Activated CD4-positive, alpha-beta T cell treated with anti-CD3 and anti-CD28 coated beads for 36 hours (primary cell): Measurements from ENCODE around the gene CDK10. TPM values are rescaled to one million over a fixed set of nuclear protein-coding genes. Genes with fewer than 3 reads are reported as not detected.

Source experiments
- ATAC-seq: fragments of 200-7000 bp; cut with Tn5 transposase; one replicate; pipeline ENCODE4 v1.10.0; 2021; ENCODE audit warnings: mild to moderate bottlenecking, moderate library complexity
- CTCF ChIA-PET: fragments of 350-600 bp; sonication (Branson Sonifier 250); formaldehyde crosslinking; loops from one replicate; lab custom pipeline; 2021; ENCODE audit warnings: antibody characterized with exemption; lab: Charles Lee
- POLR2A ChIA-PET: fragments of 350-600 bp; sonication (Branson Sonifier 250); formaldehyde crosslinking; loops from one replicate; lab custom pipeline; 2021; ENCODE audit warnings: antibody characterized with exemption, inconsistent platforms; lab: Charles Lee
- DNase-seq: peaks from one replicate; pipeline ENCODE4 v3.0.0-alpha.2; 2020
- H3K27ac Mint-ChIP-seq: one replicate; pipeline ENCODE4 v1.8.0; 2021; ENCODE audit warnings: mixed read lengths
- H3K27me3 Mint-ChIP-seq: one replicate; pipeline ENCODE4 v1.8.0; 2021; ENCODE audit warnings: mixed read lengths
- H3K36me3 Mint-ChIP-seq: one replicate; pipeline ENCODE4 v1.8.0; 2021; ENCODE audit warnings: low read depth, mixed read lengths
- H3K4me1 Mint-ChIP-seq: one replicate; pipeline ENCODE4 v1.8.0; 2021; ENCODE audit warnings: mixed read lengths
- H3K4me3 Mint-ChIP-seq: one replicate; pipeline ENCODE4 v1.8.0; 2021; ENCODE audit warnings: mild to moderate bottlenecking, moderate library complexity, mixed read lengths
- H3K9me3 Mint-ChIP-seq: one replicate; pipeline ENCODE4 v1.8.0; 2021; ENCODE audit warnings: low read depth, mixed read lengths
- intact Hi-C, 2 experiments: fragments of 100-400 bp; cut with DNase I in 1 of 2; cut with micrococcal nuclease in 1 of 2; formaldehyde crosslinking; loops; one replicate each; pipeline versions ENCODE4 v1.14.2 to v1.15.1; 2022 to 2024; cut with DNase I, micrococcal nuclease
- total RNA-seq, 2 experiments: library from RNA; stranded (reverse); gene quantifications; one replicate each; pipeline ENCODE4 v1.2.3, GENCODE V29; 2021

The CDK10 gene, protein sequence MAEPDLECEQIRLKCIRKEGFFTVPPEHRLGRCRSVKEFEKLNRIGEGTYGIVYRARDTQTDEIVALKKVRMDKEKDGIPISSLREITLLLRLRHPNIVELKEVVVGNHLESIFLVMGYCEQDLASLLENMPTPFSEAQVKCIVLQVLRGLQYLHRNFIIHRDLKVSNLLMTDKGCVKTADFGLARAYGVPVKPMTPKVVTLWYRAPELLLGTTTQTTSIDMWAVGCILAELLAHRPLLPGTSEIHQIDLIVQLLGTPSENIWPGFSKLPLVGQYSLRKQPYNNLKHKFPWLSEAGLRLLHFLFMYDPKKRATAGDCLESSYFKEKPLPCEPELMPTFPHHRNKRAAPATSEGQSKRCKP
- total RNA-seq = 10 to 100 TPM; 78.1 to 89.8 TPM

DNA sequence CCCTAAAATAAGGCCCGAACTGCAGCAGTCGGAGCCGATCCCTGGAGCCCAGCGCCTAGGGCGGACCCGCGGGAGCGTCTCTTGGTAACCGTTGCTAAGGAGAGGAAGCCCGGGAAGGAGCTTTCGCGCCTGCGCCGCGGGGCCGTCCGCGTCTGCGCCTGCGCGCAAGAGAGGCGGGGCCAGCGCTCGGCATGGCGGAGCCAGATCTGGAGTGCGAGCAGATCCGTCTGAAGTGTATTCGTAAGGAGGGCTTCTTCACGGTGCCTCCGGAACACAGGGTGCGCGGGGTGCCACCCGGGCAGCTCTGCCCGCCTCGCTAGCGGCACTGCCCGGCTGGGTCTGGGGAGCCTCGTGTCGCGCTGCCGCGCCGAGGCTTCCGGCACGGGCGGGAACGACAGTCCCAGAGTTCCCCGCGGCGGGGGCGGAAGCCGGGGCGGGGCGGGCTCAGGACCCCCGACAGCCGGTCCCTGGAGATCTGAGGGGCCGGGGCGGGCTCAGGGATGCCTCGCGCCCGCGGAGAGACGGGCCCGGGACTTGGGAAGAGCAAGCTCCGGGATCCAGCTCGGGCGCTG, at the start of gene CDK10:
TSS of gene CDK10 (plus strand) at position 170 of the 572 bp plus-strand sequence. CDS start at position 192, 22 bp downstream.
- intact Hi-C loops = loop anchor here (1.0 to 2.0 kb wide), 9 partner anchors 14 to 829 kb away; partner anchors contain the start of genes CHMP1A (in 1 of the 2), FANCA (in 1 of the 2), PRDM7 (in 1 of the 2) and SPATA2L (in 1 of the 2)
- Mint-ChIP-seq H3K9me3 (no peaks in the 10 kb centered on the region), H3K36me3 (peaks cover 15% of the 10 kb centered on the region), H3K27ac (peak within 1 kb of the TSS; percentile 88), H3K4me1 (peaks cover 14% of the 10 kb centered on the region), H3K4me3 (peak within 1 kb of the TSS; percentile 86), H3K27me3 (no peaks in the 10 kb centered on the region)
- peak; percentile 90 for ATAC-seq
- DNase-seq = peak; percentile 92
- ChIA-PET POLR2A (interaction anchor here (0.6 to 1.0 kb wide), 4 partner anchors 14 to 288 kb away, joined by 3 to 5 read pairs (median 4); no protein-coding TSS in a partner anchor), CTCF (interaction anchor here (0.7 to 2.5 kb wide), 4 partner anchors 14 to 286 kb away, joined by 3 to 12 read pairs (median 4); no protein-coding TSS in a partner anchor)

GRCh38 chr16:89637379-89637778, 49.1 kb upstream of the CDK10 start:
- ATAC-seq = no peak
- H3K4me3 Mint-ChIP-seq = no peak overlapping the region

DNA sequence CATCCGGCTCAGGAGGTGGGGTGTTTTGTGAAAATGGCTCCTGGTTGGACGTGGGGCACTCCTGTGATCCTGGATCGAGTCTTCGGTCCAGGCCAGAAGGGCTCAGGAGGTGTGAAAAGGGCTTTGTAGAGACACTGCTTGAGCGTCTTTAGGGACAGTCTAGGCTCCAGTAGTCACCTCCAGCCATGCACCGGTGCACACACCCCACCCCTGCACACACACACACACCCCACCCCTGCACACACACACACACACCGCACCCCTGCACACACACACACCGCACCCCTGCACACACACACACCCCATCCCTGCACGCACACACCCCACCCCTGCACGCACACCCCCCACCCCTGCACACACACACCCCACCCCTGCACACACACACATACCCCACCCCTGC, 48.0 kb upstream of the CDK10 start:
- no peaks in the 10 kb centered on the region for H3K9me3 Mint-ChIP-seq
- ATAC-seq (no peak), DNase-seq (no peak)
- H3K27ac Mint-ChIP-seq = no peak overlapping the region
- H3K4me1 Mint-ChIP-seq = peaks cover 11% of the 10 kb centered on the region
- intact Hi-C loops = no loop called here
- ChIA-PET CTCF (no interaction called here), POLR2A (no interaction called here)
- H3K36me3 Mint-ChIP-seq = no peaks in the 10 kb centered on the region
- no peaks in the 10 kb centered on the region for H3K27me3 Mint-ChIP-seq
- no peak overlapping the region for H3K4me3 Mint-ChIP-seq

More at GRCh38 chr16:89637379-89637778, 49.1 kb upstream of the CDK10 start:
- peaks cover 11% of the 10 kb centered on the region for H3K4me1 Mint-ChIP-seq
- ChIA-PET POLR2A (no interaction called here), CTCF (interaction anchor here (0.6 kb wide), 2 partner anchors 26 to 224 kb away, joined by 3 to 6 read pairs; no protein-coding TSS in a partner anchor)
- no peaks in the 10 kb centered on the region for H3K27me3 Mint-ChIP-seq
- H3K27ac Mint-ChIP-seq = no peak overlapping the region
- H3K9me3 Mint-ChIP-seq = no peaks in the 10 kb centered on the region
- intact Hi-C loops = no loop called here
- DNase-seq = no peak
- H3K36me3 Mint-ChIP-seq = no peaks in the 10 kb centered on the region

- H3K36me3 Mint-ChIP-seq = no peaks in the 10 kb centered on the region
- no peaks in the 10 kb centered on the region for H3K9me3 Mint-ChIP-seq
- intact Hi-C loops = no loop called here
- peaks cover 11% of the 10 kb centered on the region for H3K4me1 Mint-ChIP-seq
- ChIA-PET POLR2A (no interaction called here), CTCF (no interaction called here)
- no peak overlapping the region for H3K4me3 Mint-ChIP-seq
- no peak for DNase-seq
- no peak overlapping the region for H3K27ac Mint-ChIP-seq
- ATAC-seq = no peak
- H3K27me3 Mint-ChIP-seq = no peaks in the 10 kb centered on the region
These were observed 47.1 kb upstream of the CDK10 start for GRCh38 chr16:89639385-89639784.

- POLR2A ChIA-PET = no interaction called here
- Mint-ChIP-seq H3K4me1 (peaks cover 11% of the 10 kb centered on the region), H3K4me3 (no peak overlapping the region), H3K27me3 (no peaks in the 10 kb centered on the region), H3K9me3 (no peaks in the 10 kb centered on the region), H3K27ac (no peak overlapping the region), H3K36me3 (peaks cover 10% of the 10 kb centered on the region)
- DNase-seq = no peak
- intact Hi-C loops = loop anchor here (1.0 to 2.0 kb wide), 4 partner anchors 42 to 77 kb away; partner anchors contain the start of gene CPNE7 (in 1 of the 2)
- ATAC-seq = no peak
- CTCF ChIA-PET = interaction anchor here (0.7 to 1.4 kb wide), 5 partner anchors 12 to 26 kb away, joined by 3 to 7 read pairs (median 3); no protein-coding TSS in a partner anchor
These were observed 44.9 kb upstream of the CDK10 start for GRCh38 chr16:89641458-89642119.

DNA sequence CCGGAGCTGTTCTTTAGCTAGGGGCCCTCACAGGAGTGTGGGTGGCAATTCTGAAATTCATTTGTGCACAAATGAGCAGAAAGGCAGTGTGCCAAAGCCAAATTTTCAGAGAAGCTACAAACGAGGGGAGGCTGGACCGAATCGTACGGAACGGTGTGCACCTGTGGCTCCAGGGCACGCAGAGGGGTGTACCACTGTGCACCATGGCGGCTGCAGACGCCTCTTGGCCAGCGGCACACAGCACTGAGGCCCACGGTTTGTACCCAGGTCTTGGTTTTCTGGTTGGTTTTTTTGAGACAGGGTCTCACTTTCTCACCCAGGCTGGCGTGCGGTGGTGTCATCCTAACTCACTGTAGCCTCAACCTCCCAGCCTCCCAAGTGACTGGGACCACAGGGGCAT, 43.9 kb upstream of the CDK10 start:
- Mint-ChIP-seq H3K27me3 (no peaks in the 10 kb centered on the region), H3K4me1 (peaks cover 11% of the 10 kb centered on the region), H3K4me3 (no peak overlapping the region), H3K9me3 (no peaks in the 10 kb centered on the region), H3K27ac (no peak overlapping the region), H3K36me3 (peaks cover 16% of the 10 kb centered on the region)
- POLR2A ChIA-PET = no interaction called here
- intact Hi-C loops = no loop called here
- ATAC-seq (no peak), DNase-seq (no peak)
- CTCF ChIA-PET = interaction anchor here (1.3 to 1.4 kb wide), 2 partner anchors 24 to 27 kb away, joined by 3 to 7 read pairs; no protein-coding TSS in a partner anchor

- H3K36me3 Mint-ChIP-seq = peaks cover 21% of the 10 kb centered on the region
- H3K4me3 Mint-ChIP-seq = no peak overlapping the region
- no peak overlapping the region for H3K27ac Mint-ChIP-seq
- DNase-seq (no peak), ATAC-seq (no peak)
- no peaks in the 10 kb centered on the region for H3K9me3 Mint-ChIP-seq
- H3K27me3 Mint-ChIP-seq = no peaks in the 10 kb centered on the region
- CTCF ChIA-PET = no interaction called here
- POLR2A ChIA-PET = no interaction called here
- peaks cover 11% of the 10 kb centered on the region for H3K4me1 Mint-ChIP-seq
- intact Hi-C loops = no loop called here
These were observed 42.7 kb upstream of the CDK10 start for GRCh38 chr16:89643769-89644300.

DNA sequence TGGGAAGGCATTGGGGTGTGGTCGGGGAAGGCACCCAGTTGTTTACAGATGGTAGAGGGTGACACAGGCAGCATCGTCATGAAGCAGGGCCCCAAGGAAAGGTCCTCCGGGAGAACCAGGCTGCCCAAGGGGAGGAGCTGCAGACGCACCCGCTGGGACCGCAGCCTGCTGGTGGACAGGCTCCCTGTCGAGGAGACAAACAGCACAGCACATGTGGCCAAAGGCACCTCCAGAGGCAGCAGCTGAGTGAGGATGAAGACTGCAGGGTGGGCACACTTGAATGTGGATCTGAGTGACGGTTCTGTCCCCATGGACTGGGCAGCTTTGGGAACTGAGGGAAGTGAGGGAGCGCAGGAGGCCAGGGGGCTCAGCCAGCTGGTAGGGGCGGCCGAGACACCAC, 41.4 kb upstream of the CDK10 start:
- Mint-ChIP-seq H3K36me3 (peaks cover 26% of the 10 kb centered on the region), H3K9me3 (no peaks in the 10 kb centered on the region), H3K27ac (no peak overlapping the region), H3K4me1 (peaks cover 11% of the 10 kb centered on the region), H3K4me3 (no peak overlapping the region), H3K27me3 (no peaks in the 10 kb centered on the region)
- DNase-seq = no peak
- intact Hi-C loops = no loop called here
- ChIA-PET POLR2A (no interaction called here), CTCF (interaction anchor here (0.5 kb wide), 1 partner anchor 20 kb away, joined by 3 read pairs; no protein-coding TSS in a partner anchor)
- no peak for ATAC-seq

GRCh38 chr16:89646270-89646669, 40.2 kb upstream of the CDK10 start:
- CTCF ChIA-PET = no interaction called here
- no peaks in the 10 kb centered on the region for H3K9me3 Mint-ChIP-seq
- POLR2A ChIA-PET = no interaction called here
- H3K4me1 Mint-ChIP-seq = peaks cover 3% of the 10 kb centered on the region
- H3K4me3 Mint-ChIP-seq = no peak overlapping the region
- no peak overlapping the region for H3K27ac Mint-ChIP-seq
- H3K27me3 Mint-ChIP-seq = no peaks in the 10 kb centered on the region
- peaks cover 31% of the 10 kb centered on the region for H3K36me3 Mint-ChIP-seq
- ATAC-seq = no peak
- intact Hi-C loops = no loop called here
- no peak for DNase-seq

DNA sequence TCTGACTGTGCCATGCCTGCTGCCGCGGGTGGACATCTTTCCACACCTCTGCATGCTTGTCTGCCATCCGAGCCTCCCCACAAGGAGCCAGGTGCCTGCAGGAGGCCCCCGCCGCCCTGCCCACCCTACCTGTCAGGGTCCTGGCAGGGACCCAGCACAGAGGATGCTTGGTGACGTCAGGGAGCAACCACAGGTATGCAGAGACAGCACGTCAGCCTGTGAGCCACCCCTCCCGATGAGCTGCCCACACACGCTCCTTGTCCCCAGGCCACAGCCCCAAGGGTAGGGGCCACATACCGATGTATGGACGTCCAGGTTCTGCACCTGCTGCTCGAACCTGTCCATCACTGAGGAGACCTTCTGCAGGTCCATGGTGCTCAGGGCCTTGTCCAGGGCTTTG, 39.6 kb upstream of the CDK10 start:
- intact Hi-C loops = no loop called here
- Mint-ChIP-seq H3K27ac (no peak overlapping the region), H3K4me3 (no peak overlapping the region), H3K36me3 (peaks cover 31% of the 10 kb centered on the region), H3K27me3 (no peaks in the 10 kb centered on the region), H3K9me3 (no peaks in the 10 kb centered on the region), H3K4me1 (no peaks in the 10 kb centered on the region)
- ChIA-PET CTCF (no interaction called here), POLR2A (no interaction called here)
- DNase-seq (no peak), ATAC-seq (no peak)

DNA sequence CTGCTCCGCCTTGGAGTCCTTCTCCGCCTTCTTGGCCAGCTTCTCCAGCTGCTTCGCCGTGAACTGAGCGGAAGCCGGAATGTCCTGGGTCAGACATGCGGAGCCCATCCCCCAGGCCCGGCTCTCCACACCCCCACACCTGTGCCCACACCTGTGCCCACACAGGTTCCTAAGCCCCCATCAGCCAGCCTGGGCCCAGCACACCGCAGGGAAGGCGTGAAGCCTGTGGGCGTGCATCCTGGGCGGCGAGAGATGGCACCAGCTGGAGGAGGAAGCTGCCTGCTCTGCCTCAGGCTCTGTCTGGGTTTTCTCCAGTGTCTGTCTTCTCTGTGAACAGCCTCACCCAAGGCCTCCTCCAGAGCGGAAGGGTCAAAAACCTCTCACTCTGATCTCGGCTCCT, 34.9 kb upstream of the CDK10 start:
- Mint-ChIP-seq H3K9me3 (no peaks in the 10 kb centered on the region), H3K27ac (no peak overlapping the region), H3K27me3 (no peaks in the 10 kb centered on the region), H3K36me3 (peaks cover 27% of the 10 kb centered on the region), H3K4me1 (peaks cover 18% of the 10 kb centered on the region), H3K4me3 (no peak overlapping the region)
- intact Hi-C loops = no loop called here
- CTCF ChIA-PET = no interaction called here
- no peak for DNase-seq
- ATAC-seq = no peak
- POLR2A ChIA-PET = interaction anchor here (0.5 to 0.6 kb wide), 2 partner anchors 58 to 349 kb away, joined by 3 read pairs; no protein-coding TSS in a partner anchor
